Naive thymus-derived CD4-positive, alpha-beta T cell (primary cell): ENCODE data around the gene SAMMSON. TPM values are rescaled to one million over a fixed set of nuclear protein-coding genes. Genes with fewer than 3 reads are reported as not detected.

Source experiments
- ATAC-seq: fragments of 150-1000 bp; cut with Tn5 transposase; 2 replicates; pipeline ENCODE4 v1.10.0; 2021; ENCODE audit warnings: mild to moderate bottlenecking, moderate library complexity
- CTCF ChIA-PET: fragments of 350-600 bp; sonication (Branson Sonifier 250); formaldehyde crosslinking; loops from one replicate; lab custom pipeline; 2021; ENCODE audit warnings: antibody characterized with exemption; lab: Charles Lee
- POLR2A ChIA-PET: fragments of 350-600 bp; sonication (Branson Sonifier 250); formaldehyde crosslinking; loops from one replicate; lab custom pipeline; 2021; ENCODE audit warnings: antibody characterized with exemption, inconsistent platforms; lab: Charles Lee
- DNase-seq, 9 donors: peaks; one replicate each; pipeline versions ENCODE4 v3.0.0 to v3.0.0-alpha.2; 2020 to 2022; ENCODE audit warnings: mixed read lengths in 1 of 9
- H3K27ac ChIP-seq: one replicate; pipeline ENCODE4 v1.7.0; 2013; ENCODE audit warnings: mild to moderate bottlenecking, low read depth, low read length, moderate library complexity
- H3K27me3 ChIP-seq, 2 donors: one replicate each; pipeline ENCODE4 v1.7.0; 2013; ENCODE audit warnings: low read length in 2 of 2, mild to moderate bottlenecking in 2 of 2, moderate library complexity in 2 of 2; ENCODE audit not compliant: control insufficient read depth in 2 of 2, insufficient read depth in 2 of 2
- H3K36me3 ChIP-seq, 3 experiments: 1 replicate in 2 of 3; 2 replicates in 1 of 3; pipeline ENCODE4 v1.7.0; 2013; ENCODE audit warnings: low read length in 3 of 3, mild to moderate bottlenecking in 3 of 3, moderate library complexity in 1 of 3; ENCODE audit not compliant: insufficient read depth in 3 of 3, control insufficient read depth in 2 of 3
- H3K4me1 ChIP-seq, 2 donors: one replicate each; pipeline ENCODE4 v1.7.0; 2013; ENCODE audit warnings: low read length in 2 of 2, mild to moderate bottlenecking in 2 of 2, moderate library complexity in 1 of 2; ENCODE audit not compliant: control insufficient read depth in 2 of 2, insufficient read depth in 2 of 2
- H3K4me3 ChIP-seq: 2 replicates; pipeline ENCODE4 v1.7.0; 2013; ENCODE audit warnings: mild to moderate bottlenecking, low read length
- H3K9me3 ChIP-seq, 3 experiments: 1 replicate in 2 of 3; 2 replicates in 1 of 3; pipeline ENCODE4 v1.7.0; 2013; ENCODE audit warnings: low read length in 3 of 3; ENCODE audit not compliant: control insufficient read depth in 2 of 3
- H3K27ac Mint-ChIP-seq, 9 donors: one replicate each; pipeline ENCODE4 v1.8.0; 2020 to 2022; ENCODE audit warnings: mixed read lengths in 9 of 9, mild to moderate bottlenecking in 8 of 9, moderate library complexity in 5 of 9, inconsistent platforms in 2 of 9
- H3K27me3 Mint-ChIP-seq, 5 donors: one replicate each; pipeline ENCODE4 v1.8.0; 2021 to 2022; ENCODE audit warnings: mixed read lengths in 5 of 5, mild to moderate bottlenecking in 1 of 5
- H3K36me3 Mint-ChIP-seq, 5 donors: one replicate each; pipeline ENCODE4 v1.8.0; 2020 to 2022; ENCODE audit warnings: mixed read lengths in 5 of 5, mild to moderate bottlenecking in 3 of 5, inconsistent platforms in 1 of 5
- H3K4me1 Mint-ChIP-seq, 7 donors: one replicate each; pipeline ENCODE4 v1.8.0; 2020 to 2022; ENCODE audit warnings: mixed read lengths in 7 of 7, mild to moderate bottlenecking in 3 of 7, inconsistent platforms in 1 of 7
- H3K4me3 Mint-ChIP-seq, 10 donors: one replicate each; pipeline ENCODE4 v1.8.0; 2020 to 2022; ENCODE audit warnings: mild to moderate bottlenecking in 10 of 10, mixed read lengths in 10 of 10, moderate library complexity in 6 of 10, inconsistent platforms in 2 of 10
- H3K9me3 Mint-ChIP-seq, 11 donors: one replicate each; pipeline ENCODE4 v1.8.0; 2020 to 2022; ENCODE audit warnings: mixed read lengths in 11 of 11, mild to moderate bottlenecking in 4 of 11, inconsistent platforms in 1 of 11, moderate library complexity in 1 of 11
- intact Hi-C, 2 donors: fragments of 100-400 bp; cut with micrococcal nuclease; formaldehyde crosslinking; loops; one replicate each; pipeline ENCODE4 v1.15.1; 2023
- polyA plus RNA-seq, 2 donors: library from polyadenylated mRNA; unstranded; fragments of 300-500 nt; fragmentation: Illumina TruSeq; gene quantifications; one replicate each; pipeline ENCODE4 v1.2.3, GENCODE V29; 2021
- total RNA-seq, 6 experiments: library from RNA in 5 of 6; stranded (reverse) in 5 of 6; gene quantifications; 1 replicate in 5 of 6; 2 replicates in 1 of 6; pipeline ENCODE4 v1.2.3 and lab custom pipeline; 2021 to 2026

The SAMMSON gene
- total and polyA plus RNA-seq, 7 experiments from 2014 or later, result not detected

DNA sequence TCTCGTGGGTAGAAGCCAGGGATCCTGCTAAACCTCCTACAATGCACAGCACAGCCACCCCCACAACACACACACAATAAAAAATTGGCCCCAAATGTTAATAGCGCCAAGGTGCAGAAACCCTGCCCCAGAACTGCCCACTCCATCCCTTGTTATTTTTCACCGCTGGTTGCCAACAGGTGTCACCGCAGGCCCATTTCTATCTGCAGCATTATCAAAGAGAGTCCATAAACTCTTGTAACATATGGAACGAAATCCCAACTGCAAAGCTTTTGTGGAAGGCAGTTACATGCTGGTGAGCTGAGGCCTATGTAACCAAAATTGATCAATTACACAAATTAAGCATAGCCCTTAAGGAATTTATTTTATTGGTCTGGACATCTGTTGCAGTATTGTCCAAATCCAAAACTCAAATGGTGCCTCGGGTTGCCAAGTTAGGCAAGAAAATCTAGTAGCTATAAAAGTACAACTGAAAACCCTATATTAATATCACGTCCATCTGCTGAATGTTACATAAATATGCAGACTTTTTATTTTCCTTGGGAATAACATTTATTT lies 66.2 kb downstream of the SAMMSON start:
- no peak for ATAC-seq
- Histone ChIP-seq H3K9me3 (no peaks in the 10 kb centered on the region), H3K4me3 (no peak overlapping the region), H3K4me1 (no peaks in the 10 kb centered on the region), H3K36me3 (no peaks in the 10 kb centered on the region), H3K27me3 (no peaks in the 10 kb centered on the region), H3K27ac (no peak overlapping the region)
- POLR2A ChIA-PET, result no interaction called here
- no peaks in the 10 kb centered on the region for H3K4me1 Mint-ChIP-seq
- no peak for DNase-seq
- H3K36me3 Mint-ChIP-seq, result no peaks in the 10 kb centered on the region
- peaks cover 4 to 15% (median 11%) of the 10 kb centered on the region in 5 donors for H3K27me3 Mint-ChIP-seq
- no peaks in the 10 kb centered on the region for H3K9me3 Mint-ChIP-seq
- H3K27ac Mint-ChIP-seq, result no peak overlapping the region
- intact Hi-C loops, result loop anchor here in 1 of 2 donors (10.0 kb wide), 1 partner anchor 1789 kb away; no protein-coding TSS in a partner anchor
- no peak overlapping the region for H3K4me3 Mint-ChIP-seq
- CTCF ChIA-PET, result no interaction called here

GRCh38 chr3:70067860-70068521 lies 68.5 kb downstream of the SAMMSON start:
- Histone ChIP-seq H3K27ac (no peak overlapping the region), H3K27me3 (peaks cover 0 to 7% of the 10 kb centered on the region in 2 donors), H3K4me3 (no peak overlapping the region), H3K4me1 (no peaks in the 10 kb centered on the region), H3K9me3 (no peaks in the 10 kb centered on the region), H3K36me3 (no peaks in the 10 kb centered on the region)
- Mint-ChIP-seq H3K27ac (no peak overlapping the region), H3K27me3 (peaks cover 12 to 34% (median 25%) of the 10 kb centered on the region in 5 donors), H3K4me1 (no peaks in the 10 kb centered on the region), H3K4me3 (no peak overlapping the region), H3K36me3 (no peaks in the 10 kb centered on the region), H3K9me3 (no peaks in the 10 kb centered on the region)
- no peak for DNase-seq
- ChIA-PET CTCF (no interaction called here), POLR2A (no interaction called here)
- no peak for ATAC-seq
- intact Hi-C loops, result loop anchor here in 1 of 2 donors (10.0 kb wide), 1 partner anchor 1787 kb away; no protein-coding TSS in a partner anchor

DNA sequence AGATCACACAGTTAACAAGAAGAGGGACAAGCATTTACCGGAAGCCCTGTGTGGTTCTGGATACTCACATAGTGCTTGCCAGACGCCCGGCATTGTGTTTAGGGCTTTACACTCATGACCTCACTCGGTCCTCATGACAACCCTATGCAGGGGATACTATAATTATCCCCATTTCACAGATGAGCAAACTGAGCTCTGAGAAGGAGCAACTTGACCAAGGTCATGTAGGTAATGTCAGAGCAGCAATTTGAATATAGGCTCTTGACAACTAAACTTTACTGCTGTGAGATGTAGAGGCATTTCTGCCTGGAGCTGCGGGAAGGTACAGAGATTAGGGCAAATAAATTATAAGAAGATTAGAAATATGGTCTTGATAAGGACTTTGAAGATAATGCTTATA lies 70.0 kb downstream of the SAMMSON start:
- no peaks in the 10 kb centered on the region for H3K4me1 Mint-ChIP-seq
- Histone ChIP-seq H3K36me3 (no peaks in the 10 kb centered on the region), H3K4me3 (no peak overlapping the region), H3K4me1 (no peaks in the 10 kb centered on the region), H3K27me3 (peaks cover 0 to 8% of the 10 kb centered on the region in 2 donors), H3K9me3 (no peaks in the 10 kb centered on the region), H3K27ac (no peak overlapping the region)
- ATAC-seq (no peak), DNase-seq (no peak)
- H3K27ac Mint-ChIP-seq, result no peak overlapping the region
- H3K9me3 Mint-ChIP-seq, result peaks cover 0 to 1% (median 0%) of the 10 kb centered on the region in 11 donors
- ChIA-PET CTCF (no interaction called here), POLR2A (no interaction called here)
- no peaks in the 10 kb centered on the region for H3K36me3 Mint-ChIP-seq
- peaks cover 15 to 42% (median 34%) of the 10 kb centered on the region in 5 donors for H3K27me3 Mint-ChIP-seq
- no peak overlapping the region for H3K4me3 Mint-ChIP-seq
- intact Hi-C loops, result loop anchor here in 1 of 2 donors (10.0 kb wide), 1 partner anchor 1785 kb away; no protein-coding TSS in a partner anchor

- Histone ChIP-seq H3K27ac (no peak overlapping the region), H3K9me3 (no peaks in the 10 kb centered on the region), H3K36me3 (no peaks in the 10 kb centered on the region), H3K27me3 (peaks cover 0 to 8% of the 10 kb centered on the region in 2 donors), H3K4me3 (no peak overlapping the region), H3K4me1 (no peaks in the 10 kb centered on the region)
- Mint-ChIP-seq H3K4me1 (no peaks in the 10 kb centered on the region), H3K9me3 (peaks cover 0 to 1% (median 0%) of the 10 kb centered on the region in 11 donors), H3K4me3 (no peak overlapping the region), H3K36me3 (no peaks in the 10 kb centered on the region), H3K27me3 (peaks cover 20 to 43% (median 40%) of the 10 kb centered on the region in 5 donors), H3K27ac (no peak overlapping the region)
- ATAC-seq, result no peak
- intact Hi-C loops, result no loop called here
- ChIA-PET CTCF (no interaction called here), POLR2A (no interaction called here)
- DNase-seq, result no peak
Observed at GRCh38 chr3:70071138-70071537, 71.6 kb downstream of the SAMMSON start.

- H3K36me3 Mint-ChIP-seq, result no peaks in the 10 kb centered on the region
- ChIA-PET CTCF (no interaction called here), POLR2A (no interaction called here)
- H3K9me3 ChIP-seq, result no peaks in the 10 kb centered on the region
- no peak overlapping the region for H3K4me3 Mint-ChIP-seq
- no peaks in the 10 kb centered on the region for H3K4me1 Mint-ChIP-seq
- peaks cover 0 to 8% of the 10 kb centered on the region in 2 donors for H3K27me3 ChIP-seq
- no peak for ATAC-seq
- H3K27ac ChIP-seq, result no peak overlapping the region
- no peaks in the 10 kb centered on the region for H3K36me3 ChIP-seq
- intact Hi-C loops, result no loop called here
- H3K9me3 Mint-ChIP-seq, result peaks cover 0 to 1% (median 0%) of the 10 kb centered on the region in 11 donors
- DNase-seq, result no peak
- no peaks in the 10 kb centered on the region for H3K4me1 ChIP-seq
- no peak overlapping the region for H3K4me3 ChIP-seq
- peaks cover 16 to 44% (median 37%) of the 10 kb centered on the region in 5 donors for H3K27me3 Mint-ChIP-seq
- H3K27ac Mint-ChIP-seq, result no peak overlapping the region
Observed at GRCh38 chr3:70072180-70072579, 72.6 kb downstream of the SAMMSON start.

- no peak for ATAC-seq
- intact Hi-C loops, result no loop called here
- Mint-ChIP-seq H3K36me3 (no peaks in the 10 kb centered on the region), H3K4me1 (no peaks in the 10 kb centered on the region), H3K27me3 (peaks cover 20 to 46% (median 37%) of the 10 kb centered on the region in 5 donors), H3K9me3 (peaks cover 0 to 1% (median 0%) of the 10 kb centered on the region in 11 donors), H3K27ac (no peak overlapping the region), H3K4me3 (no peak overlapping the region)
- Histone ChIP-seq H3K4me3 (no peak overlapping the region), H3K36me3 (no peaks in the 10 kb centered on the region), H3K27me3 (peaks cover 0 to 8% of the 10 kb centered on the region in 2 donors), H3K27ac (no peak overlapping the region), H3K4me1 (no peaks in the 10 kb centered on the region), H3K9me3 (no peaks in the 10 kb centered on the region)
- CTCF ChIA-PET, result no interaction called here
- POLR2A ChIA-PET, result no interaction called here
- DNase-seq, result no peak
Observed at GRCh38 chr3:70072754-70073153, 73.2 kb downstream of the SAMMSON start.
